RWPE2 (cell line): ENCODE results near the gene TMEM131.

ENCODE experiments used
- ATAC-seq: fragments of 200-7000 bp; cut with Tn5 transposase; 3 replicates; pipeline ENCODE4 v1.9.1; 2021; ENCODE audit warnings: low read depth
- DNase-seq: peaks from one replicate; pipeline ENCODE4 v3.0.0-alpha.2; 2020; ENCODE audit warnings: low spot score
- H3K27ac ChIP-seq: fragments of 450-650 bp; 2 replicates; pipeline ENCODE4 v1.5.1; 2017; ENCODE audit warnings: mild to moderate bottlenecking; ENCODE audit not compliant: poor library complexity, severe bottlenecking
- H3K27me3 ChIP-seq: fragments of 250-450 bp; sonication (Bioruptor Pico); 2 replicates; pipeline ENCODE4 v1.5.1; 2021; ENCODE audit warnings: mild to moderate bottlenecking, moderate library complexity; ENCODE audit not compliant: insufficient read depth, poor library complexity, severe bottlenecking
- H3K36me3 ChIP-seq: fragments of 250-450 bp; sonication (Bioruptor Pico); 2 replicates; pipeline ENCODE4 v1.5.1; 2020; ENCODE audit warnings: low read depth, mild to moderate bottlenecking, moderate library complexity
- H3K4me1 ChIP-seq: fragments of 250-450 bp; sonication (Bioruptor Pico); 2 replicates; pipeline ENCODE4 v1.5.1; 2021; ENCODE audit warnings: mild to moderate bottlenecking, moderate library complexity; ENCODE audit not compliant: insufficient read depth, poor library complexity, severe bottlenecking
- H3K4me3 ChIP-seq: fragments of 250-450 bp; sonication (Bioruptor Pico); 2 replicates; pipeline ENCODE4 v1.5.1; 2021; ENCODE audit warnings: mild to moderate bottlenecking, moderate library complexity; ENCODE audit not compliant: severe bottlenecking
- H3K9me3 ChIP-seq: fragments of 250-450 bp; sonication (Bioruptor Pico); 2 replicates; pipeline ENCODE4 v1.5.1; 2021; ENCODE audit warnings: mild to moderate bottlenecking, moderate library complexity; ENCODE audit not compliant: severe bottlenecking
- CTCF ChIP-seq: fragments of 450-650 bp; IDR thresholded peaks from one replicate; pipeline ENCODE4 v1.5.1; 2017; ENCODE audit warnings: mild to moderate bottlenecking, moderate library complexity; ENCODE audit not compliant: poor library complexity, severe bottlenecking

Gene TMEM131

GRCh38 chr2:97871096-97871780, 124.5 kb downstream of the TMEM131 start:
- no peak for DNase-seq
- Histone ChIP-seq H3K27ac (peak overlapping the region; percentile 87), H3K9me3 (no peaks in the 10 kb centered on the region), H3K36me3 (no peaks in the 10 kb centered on the region), H3K27me3 (no peaks in the 10 kb centered on the region), H3K4me3 (no peak overlapping the region), H3K4me1 (peaks cover 34% of the 10 kb centered on the region)
- ATAC-seq: peak; percentile 59
- TF ChIP-seq CTCF: no peak

DNA sequence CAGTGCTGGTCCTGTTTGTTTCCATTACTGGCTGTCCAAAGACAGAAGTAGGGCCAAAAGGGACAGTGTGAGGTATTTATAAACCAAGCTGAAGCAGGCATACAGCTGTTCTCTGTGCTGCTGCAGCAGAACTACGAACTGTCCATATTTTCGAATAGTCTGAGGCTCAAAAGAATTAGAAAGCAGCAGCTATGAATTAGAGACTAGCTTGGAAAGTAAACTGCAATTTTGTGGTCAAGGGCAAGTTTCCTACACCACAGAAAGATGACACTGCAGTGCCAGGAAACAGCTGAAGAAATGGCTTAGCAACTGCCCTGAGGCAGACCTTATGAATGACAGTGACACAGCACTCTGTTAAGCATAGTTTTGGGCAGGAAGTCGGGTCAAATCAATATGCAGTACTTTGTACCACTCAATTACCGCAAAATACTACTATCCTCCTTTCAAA, 125.3 kb downstream of the TMEM131 start:
- Histone ChIP-seq H3K9me3 (no peaks in the 10 kb centered on the region), H3K36me3 (no peaks in the 10 kb centered on the region), H3K27me3 (no peaks in the 10 kb centered on the region), H3K4me3 (no peak overlapping the region), H3K27ac (peak overlapping the region; percentile 87), H3K4me1 (peaks cover 34% of the 10 kb centered on the region)
- peak; percentile 37 for ATAC-seq
- peak; percentile 19 for TF ChIP-seq CTCF
- no peak for DNase-seq

DNA sequence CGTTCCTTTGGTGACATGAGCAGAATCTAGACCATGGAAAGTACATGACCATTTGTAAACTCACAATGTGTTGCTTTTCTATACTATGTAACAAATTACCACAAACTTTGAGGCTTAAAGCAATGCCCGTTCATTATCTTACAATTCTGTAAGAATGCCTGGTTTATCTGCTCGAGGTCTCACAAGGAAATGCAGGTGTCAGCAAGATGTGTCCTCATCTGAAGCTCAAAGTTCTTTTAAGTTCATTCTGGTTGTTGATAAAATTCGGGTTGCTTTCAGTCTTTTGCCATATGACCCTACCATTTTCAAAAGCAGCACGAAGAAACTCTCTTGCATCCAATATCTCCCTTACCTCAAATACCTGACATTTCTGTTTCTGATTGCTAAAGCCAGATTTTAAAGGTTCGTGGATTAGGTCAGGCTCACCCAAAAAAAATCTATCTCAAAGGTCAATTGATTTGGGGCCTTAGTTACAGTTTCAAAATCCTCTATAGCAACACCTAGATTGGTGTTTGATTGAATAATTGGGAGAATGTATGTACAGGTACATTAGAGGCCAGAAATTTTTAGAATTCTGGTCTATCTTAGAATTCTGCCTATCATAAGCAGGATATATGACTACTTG, 125.9 kb downstream of the TMEM131 start:
- H3K36me3 ChIP-seq: no peaks in the 10 kb centered on the region
- peaks cover 34% of the 10 kb centered on the region for H3K4me1 ChIP-seq
- H3K9me3 ChIP-seq: no peaks in the 10 kb centered on the region
- peak overlapping the region; percentile 87 for H3K27ac ChIP-seq
- no peaks in the 10 kb centered on the region for H3K27me3 ChIP-seq
- ATAC-seq: no peak
- no peak for TF ChIP-seq CTCF
- DNase-seq: no peak
- no peak overlapping the region for H3K4me3 ChIP-seq

GRCh38 chr2:97868986-97869721, 126.6 kb downstream of the TMEM131 start:
- peak; percentile 95 for ATAC-seq
- peak; percentile 78 for DNase-seq
- H3K36me3 ChIP-seq: no peaks in the 10 kb centered on the region
- peak overlapping the region; percentile 87 for H3K27ac ChIP-seq
- H3K9me3 ChIP-seq: no peaks in the 10 kb centered on the region
- H3K4me1 ChIP-seq: peaks cover 34% of the 10 kb centered on the region
- H3K4me3 ChIP-seq: no peak overlapping the region
- no peak for TF ChIP-seq CTCF
- H3K27me3 ChIP-seq: no peaks in the 10 kb centered on the region
